Omental fat pad (tissue), 4 donors: ENCODE results near the gene DDX39A. TPM values are rescaled to one million over a fixed set of nuclear protein-coding genes. Genes with fewer than 3 reads are reported as not detected.

Source experiments
- ATAC-seq: fragments of 150-250 bp; one replicate; pipeline ENCODE4 v1.9.1; 2016; ENCODE audit warnings: mild to moderate bottlenecking, moderate library complexity; ENCODE audit not compliant: low FRiP score
- DNase-seq: peaks from one replicate; pipeline ENCODE4 v3.0.0-alpha.2; 2019; ENCODE audit warnings: low spot score
- total RNA-seq, 4 donors: library from RNA; depleted of rRNA; stranded (reverse); fragments of >200 nt; gene quantifications; one replicate each; pipeline ENCODE4 v1.1.0, GENCODE V29; 2016
- TF ChIP-seq, protein P1 (sequence below), 3 donors: fragments of 450-650 bp; IDR thresholded peaks; one replicate each; pipeline ENCODE4 v1.5.1; 2016 to 2017; ENCODE audit warnings: antibody characterized with exemption in 3 of 3, mild to moderate bottlenecking in 3 of 3, moderate library complexity in 2 of 3

Gene DDX39A
- total RNA-seq, 4 donors from 2014 or later = 68.4 to 139 (median 76.3) TPM

GRCh38 chr19:14394167-14394566, 25.0 kb downstream of the DDX39A start:
- ATAC-seq (no peak), DNase-seq (no peak)
- TF ChIP-seq, protein P1, sequence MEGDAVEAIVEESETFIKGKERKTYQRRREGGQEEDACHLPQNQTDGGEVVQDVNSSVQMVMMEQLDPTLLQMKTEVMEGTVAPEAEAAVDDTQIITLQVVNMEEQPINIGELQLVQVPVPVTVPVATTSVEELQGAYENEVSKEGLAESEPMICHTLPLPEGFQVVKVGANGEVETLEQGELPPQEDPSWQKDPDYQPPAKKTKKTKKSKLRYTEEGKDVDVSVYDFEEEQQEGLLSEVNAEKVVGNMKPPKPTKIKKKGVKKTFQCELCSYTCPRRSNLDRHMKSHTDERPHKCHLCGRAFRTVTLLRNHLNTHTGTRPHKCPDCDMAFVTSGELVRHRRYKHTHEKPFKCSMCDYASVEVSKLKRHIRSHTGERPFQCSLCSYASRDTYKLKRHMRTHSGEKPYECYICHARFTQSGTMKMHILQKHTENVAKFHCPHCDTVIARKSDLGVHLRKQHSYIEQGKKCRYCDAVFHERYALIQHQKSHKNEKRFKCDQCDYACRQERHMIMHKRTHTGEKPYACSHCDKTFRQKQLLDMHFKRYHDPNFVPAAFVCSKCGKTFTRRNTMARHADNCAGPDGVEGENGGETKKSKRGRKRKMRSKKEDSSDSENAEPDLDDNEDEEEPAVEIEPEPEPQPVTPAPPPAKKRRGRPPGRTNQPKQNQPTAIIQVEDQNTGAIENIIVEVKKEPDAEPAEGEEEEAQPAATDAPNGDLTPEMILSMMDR (IDR thresholded peaks at IDR 0.05) = no peak

DNA sequence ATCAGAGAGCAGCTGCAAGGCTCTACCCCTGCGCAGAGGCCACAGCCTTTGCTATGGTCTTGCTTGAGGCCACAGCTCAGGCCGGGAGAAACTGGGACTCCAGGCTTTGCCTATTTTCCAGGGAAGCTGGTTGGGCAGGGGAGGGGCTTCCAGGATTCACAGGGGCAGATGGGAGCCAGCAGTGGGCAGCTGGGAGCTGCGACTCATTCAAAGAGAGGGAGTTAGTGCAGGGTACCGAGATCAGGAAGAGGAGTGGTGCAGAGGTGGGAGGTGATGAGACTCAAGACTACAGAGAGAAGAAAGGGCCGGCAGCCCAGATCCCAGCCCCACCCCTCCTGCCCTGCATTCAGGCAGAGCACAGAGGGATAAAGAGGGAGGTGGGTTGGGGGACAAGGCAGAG, 25.8 kb downstream of the DDX39A start:
- DNase-seq (no peak), ATAC-seq (no peak)
- TF ChIP-seq, protein P1 (IDR thresholded peaks at IDR 0.05) = no peak

GRCh38 chr19:14391156-14391821, 27.9 kb downstream of the DDX39A start:
- no peak for ATAC-seq
- TF ChIP-seq, protein P1 (IDR thresholded peaks at IDR 0.05) = no peak

DNA sequence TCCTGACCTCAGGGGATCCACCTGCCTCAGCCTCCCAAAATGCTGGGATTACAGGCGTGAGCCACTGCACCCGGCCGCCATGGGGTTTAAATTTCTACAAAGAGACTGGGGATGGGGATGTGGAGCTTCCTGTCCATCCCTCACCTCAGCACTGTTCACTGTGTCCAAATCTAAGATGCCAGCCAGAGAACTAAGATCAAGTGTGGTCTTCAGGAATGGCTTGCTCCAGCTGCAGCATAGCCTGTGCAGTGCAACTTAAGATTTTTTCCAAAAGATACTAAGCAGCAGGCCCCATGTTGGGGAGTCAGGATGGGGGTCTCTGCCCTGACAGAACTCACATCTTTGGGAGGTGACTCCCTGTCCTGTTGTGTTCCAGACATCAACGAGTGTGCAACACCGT, 28.6 kb downstream of the DDX39A start:
- DNase-seq (no peak), ATAC-seq (no peak)
- TF ChIP-seq, protein P1 (IDR thresholded peaks at IDR 0.05) = no peak

More at GRCh38 chr19:14391156-14391821, 27.9 kb downstream of the DDX39A start:
- no peak for DNase-seq

GRCh38 chr19:14385492-14385891, 33.6 kb downstream of the DDX39A start:
- TF ChIP-seq, protein P1 (IDR thresholded peaks at IDR 0.05) = no peak
- DNase-seq = no peak
- no peak for ATAC-seq

- TF ChIP-seq, protein P1 (IDR thresholded peaks at IDR 0.05) = no peak
- DNase-seq (no peak), ATAC-seq (peak; percentile 31)
Measured at GRCh38 chr19:14383661-14384555, 35.2 kb downstream of the DDX39A start.
